ENCODE data around the gene EBPL. TPM values are rescaled to one million over a fixed set of nuclear protein-coding genes. Genes with fewer than 3 reads are reported as not detected.

The EBPL gene
- total RNA-seq, 1 donor from 2014 or later, result 49.0 TPM

GRCh38 chr13:49635599-49636433 is 55.5 kb downstream of the EBPL start:
- DNase-seq, result peak; percentile 73
- H3K36me3 Mint-ChIP-seq (ENCODE audit: low read depth), result no peaks in the 10 kb centered on the region
- no peaks in the 10 kb centered on the region for H3K27me3 Mint-ChIP-seq
- peaks cover 2% of the 10 kb centered on the region for H3K4me1 Mint-ChIP-seq
- peak overlapping the region; percentile 34 for H3K4me3 Mint-ChIP-seq
- no peaks in the 10 kb centered on the region for H3K9me3 Mint-ChIP-seq
- intact Hi-C loops (cut with micrococcal nuclease), result no loop called here
- H3K27ac Mint-ChIP-seq, result no peak overlapping the region

GRCh38 chr13:49633710-49634109 is 57.6 kb downstream of the EBPL start:
- DNase-seq, result no peak
- Mint-ChIP-seq H3K4me1 (peaks cover 10% of the 10 kb centered on the region), H3K27ac (no peak overlapping the region), H3K4me3 (no peak overlapping the region), H3K9me3 (no peaks in the 10 kb centered on the region), H3K36me3 (ENCODE audit: low read depth) (no peaks in the 10 kb centered on the region), H3K27me3 (no peaks in the 10 kb centered on the region)
- intact Hi-C loops (cut with micrococcal nuclease), result no loop called here

DNA sequence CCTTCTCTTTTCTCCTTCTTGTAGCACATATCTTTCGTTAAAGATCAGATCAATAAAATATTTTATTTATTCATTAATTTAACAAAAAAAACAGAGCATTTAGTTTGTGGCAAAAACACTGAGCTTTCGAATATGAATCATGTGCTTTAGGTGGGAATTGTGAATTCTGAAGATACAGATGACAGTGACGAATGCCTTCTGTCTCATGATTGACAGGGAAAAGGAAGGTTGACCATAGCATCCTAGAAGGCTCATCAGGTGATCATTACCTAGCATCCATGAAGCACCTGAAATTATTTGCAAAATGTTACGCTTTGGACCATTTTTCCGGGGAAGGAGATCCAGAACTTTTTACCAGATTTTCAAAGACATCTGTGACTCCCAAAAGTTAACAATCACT is 59.1 kb downstream of the EBPL start:
- no peaks in the 10 kb centered on the region for H3K27me3 Mint-ChIP-seq
- peaks cover 1% of the 10 kb centered on the region for H3K36me3 Mint-ChIP-seq (ENCODE audit: low read depth)
- no peaks in the 10 kb centered on the region for H3K9me3 Mint-ChIP-seq

DNA sequence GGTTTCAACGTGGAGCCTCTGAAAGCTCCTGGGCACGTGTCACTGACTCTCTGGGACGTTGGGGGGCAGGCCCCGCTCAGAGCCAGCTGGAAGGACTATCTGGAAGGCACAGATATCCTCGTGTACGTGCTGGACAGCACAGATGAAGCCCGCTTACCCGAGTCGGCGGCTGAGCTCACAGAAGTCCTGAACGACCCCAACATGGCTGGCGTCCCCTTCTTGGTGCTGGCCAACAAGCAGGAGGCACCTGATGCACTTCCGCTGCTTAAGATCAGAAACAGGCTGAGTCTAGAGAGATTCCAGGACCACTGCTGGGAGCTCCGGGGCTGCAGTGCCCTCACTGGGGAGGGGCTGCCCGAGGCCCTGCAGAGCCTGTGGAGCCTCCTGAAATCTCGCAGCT is 60.7 kb downstream of the EBPL start:
- Mint-ChIP-seq H3K36me3 (ENCODE audit: low read depth) (peaks cover 1% of the 10 kb centered on the region), H3K4me1 (peaks cover 19% of the 10 kb centered on the region), H3K27ac (no peak overlapping the region), H3K4me3 (no peak overlapping the region), H3K9me3 (no peaks in the 10 kb centered on the region), H3K27me3 (no peaks in the 10 kb centered on the region)
- intact Hi-C loops (cut with micrococcal nuclease), result no loop called here
- DNase-seq, result no peak

More for the DNA sequence above, 59.1 kb downstream of the EBPL start:
- peaks cover 19% of the 10 kb centered on the region for H3K4me1 Mint-ChIP-seq
- no peak overlapping the region for H3K4me3 Mint-ChIP-seq
- DNase-seq, result no peak
- intact Hi-C loops (cut with micrococcal nuclease), result no loop called here
- H3K27ac Mint-ChIP-seq, result no peak overlapping the region

- intact Hi-C loops (cut with micrococcal nuclease), result no loop called here
- no peak overlapping the region for H3K27ac Mint-ChIP-seq
- H3K36me3 Mint-ChIP-seq (ENCODE audit: low read depth), result peaks cover 1% of the 10 kb centered on the region
- H3K9me3 Mint-ChIP-seq, result no peaks in the 10 kb centered on the region
- H3K4me3 Mint-ChIP-seq, result no peak overlapping the region
- H3K4me1 Mint-ChIP-seq, result peaks cover 19% of the 10 kb centered on the region
- no peak for DNase-seq
- H3K27me3 Mint-ChIP-seq, result no peaks in the 10 kb centered on the region
Observed at GRCh38 chr13:49629947-49630346, 61.3 kb downstream of the EBPL start.

- DNase-seq, result no peak
- Mint-ChIP-seq H3K4me1 (peaks cover 19% of the 10 kb centered on the region), H3K36me3 (ENCODE audit: low read depth) (peaks cover 1% of the 10 kb centered on the region), H3K27me3 (no peaks in the 10 kb centered on the region), H3K4me3 (peak overlapping the region; percentile 97), H3K9me3 (no peaks in the 10 kb centered on the region), H3K27ac (no peak overlapping the region)
- intact Hi-C loops (cut with micrococcal nuclease), result no loop called here
Observed at GRCh38 chr13:49629196-49629938, 61.9 kb downstream of the EBPL start.

- Mint-ChIP-seq H3K4me1 (peaks cover 17% of the 10 kb centered on the region), H3K4me3 (peak within 1 kb of the TSS; percentile 97), H3K9me3 (no peaks in the 10 kb centered on the region), H3K27ac (peak within 1 kb of the TSS; percentile 86), H3K36me3 (ENCODE audit: low read depth) (peaks cover 1% of the 10 kb centered on the region), H3K27me3 (no peaks in the 10 kb centered on the region)
- DNase-seq, result peak; percentile 90
- intact Hi-C loops (cut with micrococcal nuclease), result no loop called here
Observed at GRCh38 chr13:49627831-49628652, 63.2 kb downstream of the EBPL start, which contains the start of gene ARL11. ARL11 (plus strand) TSS chr13:49628507; CDS start chr13:49630448, 1,941 bp downstream.

DNA sequence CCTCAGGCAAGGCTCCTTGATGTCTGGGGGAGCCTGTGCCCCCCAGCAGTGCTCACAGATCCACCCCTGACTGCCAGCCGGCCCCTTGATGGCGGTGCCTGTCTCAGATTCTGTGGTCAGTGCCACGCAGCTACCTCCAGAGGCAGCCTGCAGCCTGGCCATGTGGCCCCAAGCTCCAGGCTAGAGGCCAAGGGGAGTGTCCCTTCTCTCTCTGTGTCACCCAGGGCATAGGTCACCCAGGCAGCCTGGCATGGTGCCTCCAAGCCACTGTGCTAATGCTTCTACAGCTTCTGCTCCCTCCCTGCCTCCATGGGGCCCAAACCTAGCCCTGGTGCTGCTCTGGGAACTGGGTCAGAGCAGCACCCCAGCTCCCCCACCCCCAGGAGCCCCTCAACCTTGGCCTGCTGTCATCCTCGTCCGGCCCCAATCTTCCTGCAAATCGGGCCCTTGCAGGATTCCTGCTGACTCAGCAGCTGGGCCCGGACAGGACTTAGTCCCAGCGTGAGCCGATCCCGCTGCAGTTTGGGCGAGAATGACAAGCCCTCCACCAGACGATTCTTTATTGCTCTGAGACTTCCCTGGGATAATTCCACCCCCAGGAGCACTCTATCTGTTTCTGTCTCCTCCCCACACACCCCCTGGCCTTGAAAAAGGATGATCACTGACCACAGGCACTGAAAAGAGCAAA is 65.8 kb downstream of the EBPL start:
- no peak for DNase-seq
- H3K27ac Mint-ChIP-seq, result no peak overlapping the region
- H3K4me3 Mint-ChIP-seq, result no peak overlapping the region
- H3K9me3 Mint-ChIP-seq, result no peaks in the 10 kb centered on the region
- intact Hi-C loops (cut with micrococcal nuclease), result no loop called here
- H3K4me1 Mint-ChIP-seq, result peaks cover 17% of the 10 kb centered on the region
- H3K36me3 Mint-ChIP-seq (ENCODE audit: low read depth), result peaks cover 1% of the 10 kb centered on the region
- peaks cover 2% of the 10 kb centered on the region for H3K27me3 Mint-ChIP-seq

GRCh38 chr13:49624229-49624628 is 67.1 kb downstream of the EBPL start:
- Mint-ChIP-seq H3K4me3 (no peak overlapping the region), H3K9me3 (no peaks in the 10 kb centered on the region), H3K4me1 (peaks cover 14% of the 10 kb centered on the region), H3K27ac (no peak overlapping the region), H3K27me3 (peaks cover 2% of the 10 kb centered on the region), H3K36me3 (ENCODE audit: low read depth) (peaks cover 1% of the 10 kb centered on the region)
- DNase-seq, result no peak
- intact Hi-C loops (cut with micrococcal nuclease), result no loop called here

DNA sequence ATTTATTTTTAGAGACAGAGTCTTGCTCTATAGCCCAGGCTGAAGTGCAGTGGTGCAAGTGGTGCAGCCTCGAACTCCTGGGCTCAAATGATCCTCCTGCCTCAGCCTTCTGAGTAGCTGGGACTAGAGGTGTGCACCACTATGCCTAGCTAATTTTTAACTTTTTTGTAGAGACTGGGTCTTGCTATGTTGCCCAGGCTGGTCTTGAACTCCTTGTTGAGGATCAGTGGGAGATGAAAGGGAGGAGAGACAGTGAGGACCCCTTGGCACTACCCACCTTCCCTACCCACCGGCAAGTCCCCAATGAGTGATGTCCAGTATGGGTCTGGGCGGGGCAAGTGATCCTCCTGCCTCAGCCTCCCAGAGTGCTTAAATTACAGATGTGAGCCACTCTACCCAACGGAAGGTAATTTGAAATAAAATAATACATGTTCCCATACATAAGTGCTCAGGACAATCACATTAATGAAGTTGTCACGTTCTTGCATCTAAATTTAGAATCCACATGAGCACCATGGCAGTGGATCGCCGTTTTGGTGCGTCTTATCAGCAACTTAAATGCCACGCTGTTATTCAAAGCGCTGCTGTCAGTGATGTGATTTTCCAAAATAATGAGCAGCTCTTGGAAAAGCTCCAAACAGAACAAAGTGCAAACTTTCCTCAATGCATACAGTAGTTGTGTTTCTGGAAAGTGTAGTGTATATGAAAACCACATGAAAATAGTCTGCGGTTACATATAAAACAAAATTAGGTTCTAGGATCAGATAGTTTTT is 68.9 kb downstream of the EBPL start:
- no peaks in the 10 kb centered on the region for H3K9me3 Mint-ChIP-seq
- intact Hi-C loops (cut with micrococcal nuclease), result no loop called here
- H3K27me3 Mint-ChIP-seq, result peaks cover 2% of the 10 kb centered on the region
- no peak overlapping the region for H3K4me3 Mint-ChIP-seq
- no peaks in the 10 kb centered on the region for H3K4me1 Mint-ChIP-seq
- H3K27ac Mint-ChIP-seq, result no peak overlapping the region
- no peaks in the 10 kb centered on the region for H3K36me3 Mint-ChIP-seq (ENCODE audit: low read depth)
- DNase-seq, result no peak

DNA sequence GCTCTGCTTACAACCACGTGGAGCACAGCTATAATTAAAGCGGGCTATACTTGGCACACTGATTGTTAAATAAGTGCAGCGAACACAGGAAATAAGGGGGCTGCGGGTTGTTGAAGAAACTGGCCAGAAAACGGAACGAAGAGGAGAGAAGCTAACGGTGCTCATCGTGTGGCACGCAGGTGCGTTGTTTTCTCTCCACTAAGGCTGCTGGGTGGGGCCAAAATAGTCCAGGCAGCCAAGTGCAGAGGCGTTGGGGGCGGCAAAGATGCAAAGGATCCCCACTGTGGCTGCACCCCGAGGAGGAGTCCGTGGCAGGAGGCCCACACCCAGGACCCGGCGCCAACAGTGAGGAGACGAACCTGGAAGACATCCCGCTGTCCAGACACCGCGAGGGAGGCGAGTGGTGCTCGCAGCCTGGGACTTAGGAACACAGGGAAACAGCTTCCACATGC is 71.1 kb downstream of the EBPL start:
- Mint-ChIP-seq H3K27ac (no peak overlapping the region), H3K4me3 (no peak overlapping the region), H3K27me3 (peaks cover 2% of the 10 kb centered on the region), H3K9me3 (no peaks in the 10 kb centered on the region), H3K36me3 (ENCODE audit: low read depth) (no peaks in the 10 kb centered on the region), H3K4me1 (no peaks in the 10 kb centered on the region)
- intact Hi-C loops (cut with micrococcal nuclease), result no loop called here
- DNase-seq, result no peak

GRCh38 chr13:49616676-49617065 is 74.6 kb downstream of the EBPL start:
- intact Hi-C loops (cut with micrococcal nuclease), result no loop called here
- H3K4me3 Mint-ChIP-seq, result no peak overlapping the region
- H3K36me3 Mint-ChIP-seq (ENCODE audit: low read depth), result no peaks in the 10 kb centered on the region
- no peaks in the 10 kb centered on the region for H3K9me3 Mint-ChIP-seq
- no peak for DNase-seq
- H3K27me3 Mint-ChIP-seq, result peaks cover 2% of the 10 kb centered on the region
- H3K27ac Mint-ChIP-seq, result no peak overlapping the region
- no peaks in the 10 kb centered on the region for H3K4me1 Mint-ChIP-seq

Measured in activated CD4-positive, alpha-beta T cell treated with anti-CD3 and anti-CD28 coated beads, Interleukin-2, amount 10 ng/mL, durations not matched to agents 24 days and 14 days (primary cell).